Esophagus squamous epithelium (tissue), 5 donors: ENCODE data around the gene DSCAML1. TPM values are rescaled to one million over a fixed set of nuclear protein-coding genes. Genes with fewer than 3 reads are reported as not detected.

ENCODE experiments used
- DNase-seq: peaks from one replicate; lab custom pipeline; 2025; lab: John Stamatoyannopoulos, UW
- H3K27ac ChIP-seq, 4 donors: fragments of 200-600 bp; sonication (generic); one replicate each; pipeline ENCODE4 v1.5.1; 2016 to 2019; ENCODE audit warnings: mild to moderate bottlenecking in 1 of 4
- H3K27me3 ChIP-seq, 4 donors: fragments of 200-600 bp; sonication (generic); 1 replicate in 3 of 4; 2 replicates in 1 of 4; pipeline versions ENCODE4 v1.5.1 to v1.6.0; 2017 to 2021; ENCODE audit warnings: antibody characterized with exemption in 1 of 4
- H3K36me3 ChIP-seq, 3 donors: fragments of 200-600 bp; sonication (generic); one replicate each; pipeline ENCODE4 v1.5.1; 2016 to 2019
- H3K4me1 ChIP-seq, 3 donors: fragments of 200-600 bp; sonication (generic); one replicate each; pipeline ENCODE4 v1.5.1; 2017 to 2019
- H3K4me3 ChIP-seq, 4 donors: fragments of 200-600 bp; sonication (generic); 1 replicate in 3 of 4; 2 replicates in 1 of 4; pipeline ENCODE4 v1.5.1; 2016 to 2019; ENCODE audit warnings: mild to moderate bottlenecking in 2 of 4, moderate library complexity in 1 of 4
- H3K9me3 ChIP-seq, 3 donors: fragments of 200-600 bp; sonication (generic); one replicate each; pipeline ENCODE4 v1.5.1; 2016 to 2019
- POLR2A ChIP-seq, 4 donors: fragments of 450-650 bp; IDR thresholded peaks; one replicate each; pipeline ENCODE4 v1.6.1; 2017; ENCODE audit warnings: antibody characterized with exemption in 4 of 4, mild to moderate bottlenecking in 4 of 4, moderate library complexity in 3 of 4
- WGBS, 2 donors: methylation state at CpG; one replicate each; pipeline ENCODE4 v1.1.5; 2018; 5-methylcytosine and 5-hydroxymethylcytosine counted together
- intact Hi-C: fragments of 100-400 bp; cut with DNase I; formaldehyde crosslinking; loops from one replicate; pipeline ENCODE4 v1.15.0; 2022
- total RNA-seq, 4 donors: library from RNA; depleted of rRNA; stranded (reverse); fragments of >200 nt; gene quantifications; one replicate each; pipeline ENCODE4 v1.1.0, GENCODE V29; 2016
- TF ChIP-seq, protein P1 (sequence below), 6 experiments: fragments of 450-650 bp in 4 of 6; fragments of 200-600 bp in 2 of 6; sonication (generic) in 2 of 6; IDR thresholded peaks; one replicate each; pipeline ENCODE4 v1.5.1; 2016 to 2019; ENCODE audit warnings: antibody characterized with exemption in 6 of 6, mild to moderate bottlenecking in 4 of 6, moderate library complexity in 4 of 6
- donor health status: DM: yes; HTN: yes; CAD: no.

The DSCAML1 gene
- total RNA-seq, 4 donors from 2014 or later: 0.04 to 0.19 TPM; not detected in 2

DNA sequence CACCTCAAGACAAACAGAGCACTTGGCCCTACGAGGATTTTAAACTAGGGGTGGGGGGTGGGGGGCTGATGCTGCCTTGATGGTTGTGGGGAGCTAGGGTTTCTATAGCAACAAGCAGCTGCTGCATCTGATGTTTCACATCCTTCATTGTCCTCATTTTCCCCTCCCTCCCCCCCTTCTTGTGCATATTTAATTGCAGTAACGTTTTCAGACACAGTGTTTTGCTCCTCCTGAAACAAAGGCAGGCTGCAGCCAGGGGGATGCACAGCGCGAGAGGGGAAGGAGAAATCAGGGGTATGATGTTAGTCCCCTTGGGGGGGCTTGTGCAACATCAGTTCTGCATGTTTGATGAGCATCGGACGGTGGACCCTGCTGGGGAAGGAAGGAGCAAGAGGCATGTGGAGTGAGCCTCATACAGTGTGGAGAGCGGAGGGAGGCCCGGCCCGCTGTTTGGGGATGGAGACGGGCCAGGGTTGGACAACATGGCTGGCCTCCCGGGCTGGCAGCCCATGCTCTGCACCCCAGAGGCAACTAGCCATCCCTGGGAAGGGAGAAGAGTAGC is 261.1 kb downstream of the DSCAML1 start:
- H3K9me3 ChIP-seq: no peaks in the 10 kb centered on the region
- H3K27ac ChIP-seq: no peak overlapping the region
- no peak for DNase-seq
- H3K4me1 ChIP-seq: no peaks in the 10 kb centered on the region
- H3K27me3 ChIP-seq: peaks cover 0 to 46% (median 0%) of the 10 kb centered on the region in 4 donors
- intact Hi-C loops: no loop called here
- WGBS, 2 donors: 49 to 58% methylated on average over 10 to 11 of the region's 11 CpGs
- TF ChIP-seq, protein P1, sequence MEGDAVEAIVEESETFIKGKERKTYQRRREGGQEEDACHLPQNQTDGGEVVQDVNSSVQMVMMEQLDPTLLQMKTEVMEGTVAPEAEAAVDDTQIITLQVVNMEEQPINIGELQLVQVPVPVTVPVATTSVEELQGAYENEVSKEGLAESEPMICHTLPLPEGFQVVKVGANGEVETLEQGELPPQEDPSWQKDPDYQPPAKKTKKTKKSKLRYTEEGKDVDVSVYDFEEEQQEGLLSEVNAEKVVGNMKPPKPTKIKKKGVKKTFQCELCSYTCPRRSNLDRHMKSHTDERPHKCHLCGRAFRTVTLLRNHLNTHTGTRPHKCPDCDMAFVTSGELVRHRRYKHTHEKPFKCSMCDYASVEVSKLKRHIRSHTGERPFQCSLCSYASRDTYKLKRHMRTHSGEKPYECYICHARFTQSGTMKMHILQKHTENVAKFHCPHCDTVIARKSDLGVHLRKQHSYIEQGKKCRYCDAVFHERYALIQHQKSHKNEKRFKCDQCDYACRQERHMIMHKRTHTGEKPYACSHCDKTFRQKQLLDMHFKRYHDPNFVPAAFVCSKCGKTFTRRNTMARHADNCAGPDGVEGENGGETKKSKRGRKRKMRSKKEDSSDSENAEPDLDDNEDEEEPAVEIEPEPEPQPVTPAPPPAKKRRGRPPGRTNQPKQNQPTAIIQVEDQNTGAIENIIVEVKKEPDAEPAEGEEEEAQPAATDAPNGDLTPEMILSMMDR (IDR thresholded peaks at IDR 0.05): no peak
- no peak for TF ChIP-seq POLR2A (IDR thresholded peaks at IDR 0.05)
- peak overlapping the region in 1 of 4 donors; percentile 38 for H3K4me3 ChIP-seq
- no peaks in the 10 kb centered on the region for H3K36me3 ChIP-seq

DNA sequence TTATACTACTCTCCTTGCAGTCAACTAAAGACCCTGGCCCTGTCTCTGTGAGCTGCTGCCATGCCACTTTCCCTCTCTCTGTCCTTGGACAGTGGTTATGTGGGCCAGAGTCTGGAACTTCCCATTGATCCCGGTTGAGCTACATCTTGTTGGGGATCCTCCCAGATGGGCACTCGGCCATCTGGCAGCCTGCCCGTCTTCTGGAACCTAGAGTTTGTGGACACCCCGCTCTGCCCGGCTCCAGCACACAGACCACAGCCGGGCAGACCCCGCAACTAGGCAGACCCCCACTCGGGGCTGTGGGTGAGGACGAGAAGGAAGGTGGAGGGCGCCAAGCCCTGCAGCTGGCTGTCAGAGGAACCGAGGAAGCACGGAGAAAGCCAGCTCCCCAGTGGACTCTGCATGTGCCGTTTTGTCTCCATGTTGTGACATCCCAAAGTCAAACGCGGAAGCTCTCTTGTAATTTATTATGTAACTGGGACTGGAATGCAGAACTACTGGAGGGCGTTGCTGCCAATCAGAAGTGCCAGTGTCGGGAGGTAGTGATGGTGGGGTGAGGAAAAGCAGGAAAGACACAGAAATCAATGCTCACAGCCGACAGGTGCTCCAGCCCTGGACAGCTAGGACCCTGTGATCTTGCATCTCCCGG is 261.7 kb downstream of the DSCAML1 start:
- peaks cover 0 to 52% (median 0%) of the 10 kb centered on the region in 4 donors for H3K27me3 ChIP-seq
- TF ChIP-seq POLR2A (IDR thresholded peaks at IDR 0.05): no peak
- TF ChIP-seq, protein P1 (IDR thresholded peaks at IDR 0.05): no peak
- H3K4me1 ChIP-seq: no peaks in the 10 kb centered on the region
- H3K36me3 ChIP-seq: no peaks in the 10 kb centered on the region
- H3K4me3 ChIP-seq: peak overlapping the region in 1 of 4 donors; percentile 38
- H3K27ac ChIP-seq: no peak overlapping the region
- DNase-seq: no peak
- 24 to 40% methylated on average over 4 to 12 of the region's 19 CpGs for WGBS, 2 donors
- intact Hi-C loops: no loop called here
- H3K9me3 ChIP-seq: no peaks in the 10 kb centered on the region

DNA sequence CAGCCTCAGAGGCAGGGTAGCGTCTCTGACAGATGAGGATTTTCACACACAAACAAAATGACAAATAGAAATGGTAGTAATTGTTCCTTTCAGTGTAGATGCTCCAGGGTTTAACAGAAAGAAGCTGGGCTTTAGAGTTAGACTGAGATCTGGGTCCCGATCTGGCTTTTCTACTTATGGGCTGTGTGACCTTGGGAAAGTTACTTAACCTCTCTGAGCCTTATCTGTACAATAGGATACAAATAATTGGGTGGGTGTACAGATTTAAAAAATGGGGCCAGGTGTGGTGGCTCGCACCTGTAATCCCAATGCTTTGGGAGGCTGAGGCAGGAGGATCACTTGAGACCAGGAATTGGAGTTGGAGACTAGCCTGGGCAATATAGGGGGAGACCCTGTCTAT is 264.4 kb downstream of the DSCAML1 start:
- Histone ChIP-seq H3K4me3 (no peak overlapping the region), H3K27me3 (peaks cover 0 to 74% (median 0%) of the 10 kb centered on the region in 4 donors), H3K4me1 (no peaks in the 10 kb centered on the region), H3K36me3 (no peaks in the 10 kb centered on the region), H3K27ac (no peak overlapping the region), H3K9me3 (no peaks in the 10 kb centered on the region)
- no peak for DNase-seq
- intact Hi-C loops: no loop called here
- TF ChIP-seq POLR2A (IDR thresholded peaks at IDR 0.05): no peak
- TF ChIP-seq, protein P1 (IDR thresholded peaks at IDR 0.05): no peak
- WGBS, 2 donors: 84 to 89% methylated on average over 3 of the region's 3 CpGs

DNA sequence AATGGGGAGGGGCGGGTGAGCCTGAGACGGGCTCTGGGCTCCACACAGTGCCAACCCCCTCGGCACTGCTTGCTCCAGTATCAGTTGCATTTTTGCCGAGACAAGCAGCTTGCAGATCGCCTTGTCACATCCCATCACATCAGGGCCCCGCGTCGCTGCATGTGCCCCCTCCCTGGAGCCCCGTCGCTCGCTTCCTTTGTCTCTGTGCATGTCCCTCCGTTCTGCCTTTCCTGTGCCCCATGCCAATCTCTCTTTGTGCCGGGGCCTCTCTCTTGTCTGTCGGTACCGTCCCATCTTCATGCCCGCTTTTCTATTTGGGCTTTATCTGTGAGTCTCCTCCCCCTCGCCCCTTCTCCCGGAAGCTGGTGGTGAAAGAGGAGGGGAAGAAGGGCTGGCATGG is 267.2 kb downstream of the DSCAML1 start:
- TF ChIP-seq, protein P1 (IDR thresholded peaks at IDR 0.05): no peak
- TF ChIP-seq POLR2A (IDR thresholded peaks at IDR 0.05): no peak

DNA sequence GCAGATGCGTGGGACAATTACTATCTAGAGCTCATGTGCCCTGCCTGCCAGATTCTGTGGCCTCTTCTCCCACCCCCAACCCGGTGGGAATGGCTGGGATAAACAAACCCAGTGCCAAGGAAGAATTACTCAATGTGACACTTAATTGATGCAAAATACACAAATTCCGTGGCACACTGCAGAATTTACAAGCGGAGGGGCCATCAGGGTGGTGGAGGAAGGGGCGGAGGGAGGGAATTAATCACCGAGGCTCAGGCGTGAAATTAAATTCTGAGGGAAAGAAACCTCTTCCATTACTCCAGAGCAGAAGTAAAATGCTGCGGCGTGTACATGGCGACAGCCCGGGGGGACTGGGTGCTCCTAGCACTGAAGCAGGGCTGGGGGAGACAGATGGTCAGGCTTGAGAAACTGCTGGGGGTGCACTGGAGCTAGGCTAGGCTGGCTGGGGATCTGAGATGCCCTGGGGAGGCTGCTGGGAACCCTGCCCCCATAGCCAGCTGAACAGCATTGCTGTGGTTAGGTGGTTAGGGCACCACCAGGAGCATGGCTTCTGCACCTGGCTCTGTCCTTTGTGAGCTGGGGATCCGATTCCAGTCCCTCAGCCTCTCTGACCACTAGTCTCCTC is 268.8 kb downstream of the DSCAML1 start:
- Histone ChIP-seq H3K36me3 (no peaks in the 10 kb centered on the region), H3K27me3 (peaks cover 0 to 54% (median 0%) of the 10 kb centered on the region in 4 donors), H3K4me1 (no peaks in the 10 kb centered on the region), H3K27ac (no peak overlapping the region), H3K4me3 (no peak overlapping the region), H3K9me3 (no peaks in the 10 kb centered on the region)
- WGBS, 2 donors: 50 to 51% methylated on average over 10 of the region's 12 CpGs
- intact Hi-C loops: no loop called here
- TF ChIP-seq POLR2A (IDR thresholded peaks at IDR 0.05): no peak
- TF ChIP-seq, protein P1 (IDR thresholded peaks at IDR 0.05): no peak
- DNase-seq: no peak

More for the DNA sequence above, 267.2 kb downstream of the DSCAML1 start:
- H3K4me3 ChIP-seq: no peak overlapping the region
- H3K4me1 ChIP-seq: no peaks in the 10 kb centered on the region
- H3K36me3 ChIP-seq: no peaks in the 10 kb centered on the region
- H3K27me3 ChIP-seq: peaks cover 0 to 58% (median 0%) of the 10 kb centered on the region in 4 donors
- DNase-seq: no peak
- no peak overlapping the region for H3K27ac ChIP-seq
- WGBS, 2 donors: 55 to 60% methylated on average over 18 of the region's 18 CpGs
- intact Hi-C loops: no loop called here
- no peaks in the 10 kb centered on the region for H3K9me3 ChIP-seq
